Measurements from ENCODE around the gene CACNG7.

DNA sequence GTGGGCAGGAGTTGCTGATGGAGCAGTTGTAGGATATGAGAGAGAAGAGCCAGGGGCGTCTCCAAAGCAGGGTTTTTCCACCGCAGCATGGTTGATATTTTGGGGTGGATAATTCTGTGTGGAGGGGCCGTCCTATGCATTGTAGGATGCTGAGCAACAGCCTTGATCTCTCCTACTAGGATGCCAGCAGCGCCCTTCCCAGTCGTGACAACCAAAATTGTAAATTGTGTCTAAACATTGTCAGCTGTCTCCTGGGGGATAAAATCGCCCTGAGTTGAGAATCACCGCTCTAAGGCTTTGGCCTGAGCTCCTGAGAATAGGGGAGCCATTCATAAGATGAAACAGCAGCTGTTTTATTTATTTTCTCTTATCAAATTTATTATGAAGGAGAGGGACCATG, 57.9 kb downstream of the CACNG7 start:
- TF ChIP-seq EZH2 (IDR thresholded peaks at IDR 0.05; ENCODE audit: borderline replicate concordance, low read depth, low read length, severe bottlenecking) (no peak), CTCF (IDR thresholded peaks at IDR 0.05; ENCODE audit: borderline replicate concordance, extremely low read depth, low read length, poor library complexity, severe bottlenecking) (no peak)
